ENCODE results near the gene KCNIP1. TPM values are rescaled to one million over a fixed set of nuclear protein-coding genes. Genes with fewer than 3 reads are reported as not detected.
A peak's percentile ranks its signal among the peaks of the same experiment; 100 is the strongest.

The KCNIP1 gene
- total and polyA plus RNA-seq, 2 of the 8 experiments (the other 6 are each of a cell fraction or from before 2014, with no cell fraction given) = 0.52 to 0.83 TPM

GRCh38 chr5:170638051-170638450, 134.2 kb downstream of the KCNIP1 start:
- H4K91ac ChIP-seq (replicated peaks; ENCODE audit: insufficient read length, low read length) = peak overlapping the region; percentile 67
- no peak overlapping the region for H3K4me2 ChIP-seq (ENCODE audit: insufficient read depth in 1 of 2, low read depth in 2 of 2, low read length in 2 of 2)
- H2BK5ac ChIP-seq (ENCODE audit: low read depth, low read length) = peak overlapping the region; percentile 68
- 0 out of 2 replicates have a peak overlapping the region, but pooled peaks have one; percentile 71 for H2BK12ac ChIP-seq (ENCODE audit: low read depth, low read length)
- no peaks in the 10 kb centered on the region for H3K27me3 ChIP-seq (replicated peaks in 1 of 4; ENCODE audit: control insufficient read depth in 3 of 4, extremely low read depth in 1 of 4, insufficient read depth in 3 of 4, low read length in 3 of 4)
- H2BK15ac ChIP-seq (ENCODE audit: low read length) = peak overlapping the region; percentile 65; the same call in 1 of the 2 replicates
- 81% methylated on average over 4 of the region's 4 CpGs; no CpG with 5 or more reads in 1 of the 2 experiments for WGBS, 2 experiments (ENCODE audit: extremely low coverage in 1 of 2, insufficient coverage in 1 of 2, insufficient read length in 1 of 2, insufficient replicate concordance in 2 of 2, low coverage in 1 of 2, low lambda C conversion rate in 2 of 2, missing lambda C conversion rate in 1 of 2)
- CTCF ChIA-PET (ENCODE audit: partially characterized antibody) = interaction anchor here (0.6 to 30.3 kb wide), 19 partner anchors 13 to 346 kb away, joined by 3 to 982 read pairs (median 5); partner anchors contain the start of gene GABRP
- POLR2A ChIA-PET (ENCODE audit: partially characterized antibody) = interaction anchor here (0.8 to 1.2 kb wide), 2 partner anchors 106 to 153 kb away, joined by 3 read pairs; no protein-coding TSS in a partner anchor
- H2BK120ac ChIP-seq (replicated peaks; ENCODE audit: low read depth, low read length) = no peak overlapping the region
- FAIRE-seq = no peak
- no peak overlapping the region for H3K23ac ChIP-seq (ENCODE audit: insufficient read length)
- H3K14ac ChIP-seq (ENCODE audit: insufficient read length) = no peak overlapping the region
- H3K4me3 ChIP-seq (ENCODE audit: extremely low read depth in 1 of 4, insufficient read depth in 2 of 4, low read depth in 3 of 4, low read length in 4 of 4) = no peak overlapping the region
- H3K4ac ChIP-seq (replicated peaks; ENCODE audit: insufficient read length, low read depth, low read length) = no peak overlapping the region
- H3K27ac ChIP-seq (ENCODE audit: low read depth, low read length) = no peak overlapping the region
- no peaks in the 10 kb centered on the region for H3K9me3 ChIP-seq (ENCODE audit: insufficient read depth in 2 of 2, low read depth in 1 of 2, low read length in 1 of 2)
- peak overlapping the region; percentile 92; the same call in 1 of the 2 replicates for H2AK5ac ChIP-seq (ENCODE audit: low read depth, low read length)
- H4K20me1 ChIP-seq (replicated peaks in 1 of 2; ENCODE audit: control insufficient read depth in 1 of 2, insufficient read depth in 2 of 2, low read length in 2 of 2) = no peaks in the 10 kb centered on the region
- H2AFZ ChIP-seq (ENCODE audit: low read length) = no peak overlapping the region
- no peaks in the 10 kb centered on the region for H3K79me2 ChIP-seq (ENCODE audit: control insufficient read depth in 1 of 2, insufficient read depth in 2 of 2, low read length in 2 of 2)
- H3K18ac ChIP-seq (ENCODE audit: extremely low read depth, low read length) = no peak overlapping the region
- no peaks in the 10 kb centered on the region for H3K36me3 ChIP-seq (ENCODE audit: control insufficient read depth in 2 of 4, insufficient read depth in 4 of 4, low read length in 3 of 4)
- H3K56ac ChIP-seq (replicated peaks; ENCODE audit: insufficient read length, low read depth, low read length) = no peak overlapping the region
- H3K23me2 ChIP-seq (ENCODE audit: low read depth, low read length) = peaks cover 8% of the 10 kb centered on the region; the same call in 1 of the 2 replicates
- no peak for DNase-seq (ENCODE audit: low read depth in 1 of 2, low spot score in 2 of 2)
- no peak overlapping the region for H4K8ac ChIP-seq (ENCODE audit: extremely low read depth, insufficient read depth, low read length)
- no peaks in the 10 kb centered on the region for H3K79me1 ChIP-seq (ENCODE audit: low read depth, low read length)
- no peak overlapping the region for H4K5ac ChIP-seq (ENCODE audit: insufficient read length, low read depth, low read length)
- no peak overlapping the region for H3K9ac ChIP-seq (replicated peaks in 1 of 4; ENCODE audit: extremely low read depth in 1 of 4, low read depth in 3 of 4, low read length in 3 of 4)
- H3K4me1 ChIP-seq (replicated peaks in 1 of 4; ENCODE audit: control insufficient read depth in 3 of 4, insufficient read depth in 4 of 4, low read length in 3 of 4) = peaks cover 10 to 15% (median 14%) of the 10 kb centered on the region in 4 experiments; a peak in 6 of 7 replicates
- peak overlapping the region; percentile 75; the same call in 1 of the 2 replicates for H2BK20ac ChIP-seq (ENCODE audit: low read length)
- no peak for TF ChIP-seq CBX8 (IDR thresholded peaks at IDR 0.05; ENCODE audit: borderline replicate concordance, low read depth, low read length)
- TF ChIP-seq TCF12 (IDR thresholded peaks at IDR 0.05; ENCODE audit: low read depth, low read length) = no peak
- TF ChIP-seq ATF2 (IDR thresholded peaks at IDR 0.05; ENCODE audit: low read length) = no peak
- no peak for TF ChIP-seq ASH2L (IDR thresholded peaks at IDR 0.05; ENCODE audit: low read length)
- TF ChIP-seq SUZ12 (IDR thresholded peaks at IDR 0.05; ENCODE audit: low read length) = no peak
- TF ChIP-seq CHD2 (IDR thresholded peaks at IDR 0.05; ENCODE audit: low read length) = no peak
- TF ChIP-seq SP4 (IDR thresholded peaks at IDR 0.05; ENCODE audit: low read length) = no peak
- TF ChIP-seq RXRA (IDR thresholded peaks at IDR 0.05; ENCODE audit: insufficient read depth, low read depth, low read length) = no peak
- TF ChIP-seq EP300 (IDR thresholded peaks at IDR 0.05; ENCODE audit: borderline replicate concordance in 1 of 2, low read depth in 2 of 2, low read length in 2 of 2) = no peak
- TF ChIP-seq CEBPB (IDR thresholded peaks at IDR 0.05; ENCODE audit: low read depth, low read length) = no peak
- TF ChIP-seq MAX (IDR thresholded peaks at IDR 0.05) = no peak
- no peak for TF ChIP-seq JUN (IDR thresholded peaks at IDR 0.05; ENCODE audit: low read depth, low read length)
- TF ChIP-seq SP1 (IDR thresholded peaks at IDR 0.05; ENCODE audit: low read depth, low read length) = no peak

All from H1 (cell line).